Prostate gland (tissue), 2 donors: ENCODE data around the gene RIPK4. TPM values are rescaled to one million over a fixed set of nuclear protein-coding genes. Genes with fewer than 3 reads are reported as not detected.

Source experiments
- DNase-seq: peaks from one replicate; pipeline ENCODE4 v3.0.0-alpha.2; 2019; ENCODE audit warnings: low spot score
- H3K27ac ChIP-seq, 2 donors: fragments of 200-600 bp; sonication (generic); 2 replicates each; pipeline ENCODE4 v1.5.1; 2017 to 2019
- H3K27me3 ChIP-seq: fragments of 200-600 bp; sonication (generic); replicated peaks from 2 replicates; pipeline ENCODE4 v1.5.1; 2019; ENCODE audit not compliant: insufficient read depth
- H3K36me3 ChIP-seq, 2 donors: fragments of 200-600 bp; sonication (generic); 1 replicate in 1 of 2; 2 replicates in 1 of 2; pipeline versions ENCODE4 v1.5.1 to v1.8.1; 2017 to 2019
- H3K4me1 ChIP-seq: fragments of 200-600 bp; sonication (generic); replicated peaks from 2 replicates; pipeline ENCODE4 v1.5.1; 2019
- H3K4me3 ChIP-seq, 2 donors: fragments of 200-600 bp; sonication (generic); 2 replicates each; pipeline ENCODE4 v1.5.1; 2017 to 2019
- H3K9me3 ChIP-seq: fragments of 200-600 bp; sonication (generic); 2 replicates; pipeline ENCODE4 v1.5.1; 2017
- POLR2A ChIP-seq: fragments of 450-650 bp; IDR thresholded peaks from one replicate; pipeline ENCODE4 v1.6.1; 2016; ENCODE audit warnings: antibody characterized with exemption, mild to moderate bottlenecking
- POLR2AphosphoS5 ChIP-seq: sonication (generic); formaldehyde crosslinking; IDR thresholded peaks from one replicate; pipeline ENCODE4 v1.6.1; 2017; ENCODE audit warnings: antibody characterized with exemption
- WGBS: methylation state at CpG from one replicate; pipeline ENCODE4 v1.1.5; 2018; 5-methylcytosine and 5-hydroxymethylcytosine counted together
- intact Hi-C: fragments of 100-400 bp; cut with DNase I; formaldehyde crosslinking; loops from one replicate; pipeline ENCODE4 v1.14.2; 2022
- total RNA-seq, 2 donors: library from RNA; depleted of rRNA; stranded (reverse); fragments of >200 nt; gene quantifications; one replicate each; pipeline ENCODE4 v1.1.0, GENCODE V29; 2016
- TF ChIP-seq, protein P1 (sequence below), 4 experiments: fragments of 200-600 bp in 2 of 4; fragments of 450-650 bp in 2 of 4; sonication (generic) in 2 of 4; IDR thresholded peaks; 1 replicate in 3 of 4; 2 replicates in 1 of 4; pipeline ENCODE4 v1.5.1; 2016 to 2019; ENCODE audit warnings: antibody characterized with exemption in 4 of 4, mild to moderate bottlenecking in 2 of 4, moderate library complexity in 2 of 4

Gene RIPK4
- total RNA-seq, 2 donors from 2014 or later, result 26.9 to 52.6 TPM

DNA sequence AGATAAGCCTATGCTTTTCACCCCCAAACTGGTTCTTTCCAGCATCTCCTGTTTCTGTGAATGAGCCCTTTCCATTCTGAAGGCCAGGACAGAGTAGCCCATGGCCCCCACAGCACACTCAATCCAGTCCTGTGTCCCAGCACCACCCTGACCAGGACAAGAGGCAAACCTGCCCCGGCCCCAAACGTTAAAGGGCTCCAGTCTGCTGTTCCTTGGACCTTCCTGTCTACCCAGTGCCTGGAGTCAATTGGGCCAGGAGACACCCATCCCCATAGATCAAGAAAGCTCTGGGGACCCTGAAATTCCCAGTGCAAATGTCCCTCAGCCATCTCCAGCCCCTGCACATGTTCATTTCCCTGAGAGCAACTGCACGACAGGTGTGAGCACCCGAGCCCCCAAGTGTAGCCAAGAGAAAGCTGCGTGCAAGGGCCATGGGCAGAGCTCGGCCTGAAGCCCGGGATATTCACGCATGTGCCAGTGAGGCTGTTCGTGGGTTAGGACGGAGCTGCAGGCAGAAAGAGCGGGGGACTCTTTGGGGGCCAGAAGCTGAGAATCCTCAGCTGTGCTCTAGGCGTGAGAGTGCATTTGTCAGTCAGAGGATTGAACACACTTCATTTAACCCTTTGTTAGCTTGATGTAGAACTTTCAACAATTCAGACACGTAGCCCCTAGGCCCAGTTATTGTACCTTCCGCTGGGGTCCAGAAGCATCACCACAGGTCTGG lies 4.2 kb upstream of the RIPK4 start:
- no peaks in the 10 kb centered on the region for H3K27me3 ChIP-seq
- H3K4me1 ChIP-seq, result no peaks in the 10 kb centered on the region
- 81% methylated on average over 14 of the region's 14 CpGs for WGBS
- intact Hi-C loops, result no loop called here
- H3K36me3 ChIP-seq, result no peaks in the 10 kb centered on the region
- TF ChIP-seq, protein P1, sequence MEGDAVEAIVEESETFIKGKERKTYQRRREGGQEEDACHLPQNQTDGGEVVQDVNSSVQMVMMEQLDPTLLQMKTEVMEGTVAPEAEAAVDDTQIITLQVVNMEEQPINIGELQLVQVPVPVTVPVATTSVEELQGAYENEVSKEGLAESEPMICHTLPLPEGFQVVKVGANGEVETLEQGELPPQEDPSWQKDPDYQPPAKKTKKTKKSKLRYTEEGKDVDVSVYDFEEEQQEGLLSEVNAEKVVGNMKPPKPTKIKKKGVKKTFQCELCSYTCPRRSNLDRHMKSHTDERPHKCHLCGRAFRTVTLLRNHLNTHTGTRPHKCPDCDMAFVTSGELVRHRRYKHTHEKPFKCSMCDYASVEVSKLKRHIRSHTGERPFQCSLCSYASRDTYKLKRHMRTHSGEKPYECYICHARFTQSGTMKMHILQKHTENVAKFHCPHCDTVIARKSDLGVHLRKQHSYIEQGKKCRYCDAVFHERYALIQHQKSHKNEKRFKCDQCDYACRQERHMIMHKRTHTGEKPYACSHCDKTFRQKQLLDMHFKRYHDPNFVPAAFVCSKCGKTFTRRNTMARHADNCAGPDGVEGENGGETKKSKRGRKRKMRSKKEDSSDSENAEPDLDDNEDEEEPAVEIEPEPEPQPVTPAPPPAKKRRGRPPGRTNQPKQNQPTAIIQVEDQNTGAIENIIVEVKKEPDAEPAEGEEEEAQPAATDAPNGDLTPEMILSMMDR (IDR thresholded peaks at IDR 0.05), result no peak
- TF ChIP-seq POLR2A (no peak), POLR2AphosphoS5 (no peak)
- H3K27ac ChIP-seq, result no peak overlapping the region
- no peak for DNase-seq
- H3K4me3 ChIP-seq, result no peak overlapping the region
- no peaks in the 10 kb centered on the region for H3K9me3 ChIP-seq

DNA sequence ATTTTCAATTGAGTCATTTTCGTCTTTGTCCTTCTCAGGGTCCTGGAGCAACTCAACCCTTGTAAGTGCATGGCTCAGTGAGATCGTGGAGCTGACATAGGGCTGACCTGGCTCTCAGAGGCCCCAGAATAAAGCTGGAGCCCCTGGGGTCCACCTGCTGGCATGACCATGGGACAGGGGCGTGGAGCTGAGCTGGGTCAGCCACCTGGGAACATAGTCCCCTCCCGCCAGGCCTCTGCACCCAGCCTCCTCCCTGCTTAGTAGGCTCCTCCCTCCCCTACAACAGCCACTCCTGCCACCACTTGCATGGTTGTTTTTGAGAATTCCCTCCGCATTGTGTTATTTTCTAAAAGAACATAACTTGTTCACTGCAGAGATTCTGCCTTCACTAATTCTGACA lies 3.1 kb upstream of the RIPK4 start:
- DNase-seq, result no peak
- Histone ChIP-seq H3K9me3 (no peaks in the 10 kb centered on the region), H3K4me1 (no peaks in the 10 kb centered on the region), H3K4me3 (no peak overlapping the region), H3K27ac (no peak overlapping the region), H3K36me3 (no peaks in the 10 kb centered on the region), H3K27me3 (no peaks in the 10 kb centered on the region)
- 89% methylated on average over 5 of the region's 5 CpGs for WGBS
- TF ChIP-seq, protein P1 (IDR thresholded peaks at IDR 0.05), result no peak
- TF ChIP-seq POLR2A (no peak), POLR2AphosphoS5 (no peak)
- intact Hi-C loops, result no loop called here

DNA sequence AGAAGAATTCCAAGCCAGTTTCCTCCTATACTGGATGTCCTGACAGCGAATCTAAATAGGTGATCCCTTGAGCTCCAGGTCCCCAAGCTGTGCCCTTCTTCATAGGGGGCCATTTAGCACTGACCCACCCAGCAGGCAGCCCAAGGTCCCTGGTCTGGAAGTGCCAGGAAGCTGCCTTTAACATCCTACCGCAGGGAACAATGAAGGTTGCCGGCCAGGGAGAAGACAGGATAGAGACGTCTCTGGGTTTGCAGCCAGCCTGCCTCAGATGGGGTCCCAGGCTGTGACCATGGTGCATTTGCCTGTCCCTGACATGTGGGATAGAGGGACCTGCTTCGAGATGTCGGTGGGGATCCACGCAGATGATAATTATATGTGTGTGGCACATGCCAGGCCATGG lies 2.7 kb upstream of the RIPK4 start:
- Histone ChIP-seq H3K9me3 (no peaks in the 10 kb centered on the region), H3K4me3 (no peak overlapping the region), H3K36me3 (no peaks in the 10 kb centered on the region), H3K4me1 (no peaks in the 10 kb centered on the region), H3K27ac (no peak overlapping the region), H3K27me3 (no peaks in the 10 kb centered on the region)
- no peak for DNase-seq
- TF ChIP-seq, protein P1 (IDR thresholded peaks at IDR 0.05), result no peak
- no peak for TF ChIP-seq POLR2AphosphoS5
- no peak for TF ChIP-seq POLR2A
- 80% methylated on average over 7 of the region's 7 CpGs for WGBS
- intact Hi-C loops, result no loop called here

DNA sequence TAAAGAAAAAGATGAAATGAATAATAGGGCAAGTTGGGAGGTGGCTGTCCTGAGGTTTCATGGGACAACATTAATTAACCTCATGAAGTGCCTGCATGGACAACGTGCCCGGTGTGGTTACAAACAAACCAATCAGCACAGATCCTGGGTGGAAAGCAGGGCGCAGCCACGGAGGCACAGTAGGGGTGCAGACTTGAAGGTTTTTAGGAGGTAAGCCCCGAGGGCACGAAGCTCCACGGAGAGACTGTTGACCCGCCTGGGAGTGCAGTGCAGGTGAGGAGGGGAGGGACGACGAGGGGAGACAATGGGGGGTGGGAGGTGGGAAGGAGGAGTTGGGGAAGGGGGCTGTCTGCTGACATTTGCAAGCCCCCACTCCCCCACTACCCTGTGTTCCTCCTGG lies 2.3 kb upstream of the RIPK4 start:
- Histone ChIP-seq H3K4me1 (no peaks in the 10 kb centered on the region), H3K27me3 (no peaks in the 10 kb centered on the region), H3K36me3 (no peaks in the 10 kb centered on the region), H3K9me3 (no peaks in the 10 kb centered on the region), H3K27ac (peak overlapping the region; percentile 52 to 85), H3K4me3 (peak overlapping the region in 1 of 2 donors; percentile 6)
- no peak for TF ChIP-seq POLR2A
- TF ChIP-seq POLR2AphosphoS5, result no peak
- TF ChIP-seq, protein P1 (IDR thresholded peaks at IDR 0.05), result no peak
- intact Hi-C loops, result no loop called here
- 50% methylated on average over 10 of the region's 10 CpGs for WGBS
- no peak for DNase-seq

DNA sequence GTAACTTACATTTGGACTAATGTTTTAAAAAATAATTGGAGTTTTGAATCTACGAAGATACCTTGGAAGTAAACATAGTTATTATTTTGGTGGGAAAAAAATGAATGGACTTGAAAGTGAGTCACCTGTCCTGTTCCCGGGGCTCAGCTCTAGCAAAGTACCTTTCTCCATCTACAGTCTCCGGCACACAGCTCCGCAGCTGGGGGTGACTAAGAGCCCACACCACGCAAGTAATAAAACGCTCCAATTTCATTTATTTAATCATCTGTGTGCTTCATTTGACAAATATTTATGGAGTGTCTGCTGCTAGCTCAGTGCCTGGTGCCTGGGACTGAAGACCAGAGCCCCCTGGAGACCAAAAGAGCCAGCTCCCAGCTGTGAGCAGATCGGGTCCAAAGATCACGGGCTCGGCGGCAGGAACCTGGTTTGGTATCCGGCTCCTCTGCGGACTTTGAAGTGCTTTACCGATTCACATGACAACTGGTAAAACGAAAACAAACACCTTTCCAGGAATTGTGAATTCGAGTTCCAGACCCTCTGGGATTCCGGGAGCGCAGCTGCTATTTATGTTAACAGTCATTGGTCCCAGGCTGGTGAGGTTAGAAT lies 1.7 kb upstream of the RIPK4 start:
- Histone ChIP-seq H3K4me3 (peak overlapping the region in 1 of 2 donors; percentile 6), H3K36me3 (no peaks in the 10 kb centered on the region), H3K4me1 (no peaks in the 10 kb centered on the region), H3K27me3 (no peaks in the 10 kb centered on the region), H3K9me3 (no peaks in the 10 kb centered on the region), H3K27ac (peak overlapping the region; percentile 52 to 85)
- WGBS, result 3% methylated on average over 17 of the region's 17 CpGs
- DNase-seq, result no peak
- intact Hi-C loops, result no loop called here
- peak; percentile 35 for TF ChIP-seq POLR2A
- TF ChIP-seq, protein P1 (IDR thresholded peaks at IDR 0.05), result peak in 2 of 4 experiments; percentile 44 to 50
- peak; percentile 39 for TF ChIP-seq POLR2AphosphoS5
